SK-N-SH (cell line): ENCODE results near the gene YWHAE.

Experiments
- CTCF ChIP-seq: fragments of 200-600 bp; sonication (generic); IDR thresholded peaks from 2 replicates; pipeline ENCODE4 v1.6.1; 2017; ENCODE audit warnings: antibody characterized with exemption, mild to moderate bottlenecking, moderate library complexity
- ELF1 ChIP-seq: IDR thresholded peaks from 2 replicates; pipeline ENCODE4 v1.4.0; 2012
- EZH2phosphoT487 ChIP-seq: fragments of 200-600 bp; sonication (generic); IDR thresholded peaks from 2 replicates; pipeline ENCODE4 v1.6.1; 2017; ENCODE audit warnings: low read depth, mixed run types, mild to moderate bottlenecking, antibody characterized with exemption, moderate library complexity, borderline replicate concordance
- TAF1 ChIP-seq: IDR thresholded peaks from 2 replicates; pipeline ENCODE4 v1.6.1; 2012; ENCODE audit warnings: low read depth, mild to moderate bottlenecking, low read length, moderate library complexity, borderline replicate concordance

DNA sequence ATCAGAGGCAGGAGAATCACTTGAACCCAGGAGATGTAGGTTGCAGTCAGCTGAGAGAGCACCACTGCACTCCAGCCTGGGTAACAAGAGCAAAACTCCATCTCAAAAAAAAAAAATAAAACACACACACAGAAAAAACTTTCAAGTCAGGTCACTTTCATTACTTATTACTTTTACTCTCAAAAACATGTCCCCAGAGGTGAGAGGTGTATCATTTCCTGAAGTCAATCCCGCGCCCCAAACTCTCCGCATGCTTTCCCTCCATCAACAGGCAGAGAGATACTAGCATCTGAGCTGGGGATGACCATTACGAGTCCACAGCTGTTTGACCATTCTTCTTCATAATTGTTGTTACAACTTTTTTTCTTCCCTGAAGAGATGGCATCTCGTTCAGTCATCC is 48.7 kb downstream of the YWHAE start:
- no peak for TF ChIP-seq CTCF
- TF ChIP-seq EZH2phosphoT487, result no peak
- TF ChIP-seq ELF1, result no peak
- TF ChIP-seq TAF1, result no peak
